Neural progenitor cell (in vitro differentiated cells): ENCODE data around the gene SLC35E2B.

Source experiments
- EZH2 ChIP-seq: fragments of 200-600 bp; sonication (generic); IDR thresholded peaks from 2 replicates; pipeline ENCODE4 v1.6.1; 2017; ENCODE audit warnings: antibody characterized with exemption, mild to moderate bottlenecking, moderate library complexity
- TF ChIP-seq, protein P1 (sequence below): fragments of 200-600 bp; sonication (generic); IDR thresholded peaks from 2 replicates; pipeline ENCODE4 v1.5.1; 2017; ENCODE audit warnings: antibody characterized with exemption, mild to moderate bottlenecking

DNA sequence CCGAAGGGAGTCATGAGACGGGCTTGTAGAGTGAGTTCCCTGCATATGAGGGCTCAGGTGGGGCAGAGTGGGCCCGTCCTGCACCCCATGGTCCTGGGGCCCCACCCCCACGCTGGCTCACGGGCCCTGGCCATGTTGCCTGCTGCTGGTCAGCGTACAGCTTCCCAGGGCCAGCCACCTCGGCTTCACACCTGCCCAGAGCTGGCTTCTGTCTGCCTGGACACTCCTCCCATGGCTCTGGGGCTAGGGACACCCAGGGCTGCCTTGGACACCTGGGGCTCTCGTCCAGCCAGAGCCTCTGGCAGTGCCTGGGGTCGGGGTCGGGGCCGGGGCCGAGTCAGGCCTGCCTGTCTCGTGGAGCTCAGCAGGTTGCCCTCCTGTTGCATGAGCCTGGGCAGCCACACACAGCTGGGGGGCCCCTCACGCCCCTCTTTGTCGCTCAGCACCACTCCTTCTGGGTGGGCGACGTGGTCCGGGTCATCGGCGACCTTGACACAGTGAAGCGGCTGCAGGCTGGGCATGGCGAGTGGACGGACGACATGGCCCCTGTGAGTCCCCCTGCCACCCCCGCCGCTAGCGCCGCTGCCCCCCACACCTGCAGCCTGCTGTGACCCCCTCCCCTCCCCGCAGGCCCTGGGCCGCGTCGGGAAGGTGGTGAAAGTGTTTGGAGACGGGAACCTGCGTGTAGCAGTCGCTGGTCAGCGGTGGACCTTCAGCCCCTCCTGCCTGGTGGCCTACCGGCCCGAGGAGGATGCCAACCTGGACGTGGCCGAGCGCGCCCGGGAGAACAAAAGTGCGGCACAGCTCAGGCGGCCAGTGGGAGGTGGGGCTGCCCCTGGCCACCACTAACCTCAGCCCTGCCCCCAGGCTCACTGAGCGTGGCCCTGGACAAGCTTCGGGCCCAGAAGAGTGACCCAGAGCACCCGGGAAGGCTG lies 66.1 kb downstream of the SLC35E2B start:
- TF ChIP-seq EZH2 = no peak
- TF ChIP-seq, protein P1, sequence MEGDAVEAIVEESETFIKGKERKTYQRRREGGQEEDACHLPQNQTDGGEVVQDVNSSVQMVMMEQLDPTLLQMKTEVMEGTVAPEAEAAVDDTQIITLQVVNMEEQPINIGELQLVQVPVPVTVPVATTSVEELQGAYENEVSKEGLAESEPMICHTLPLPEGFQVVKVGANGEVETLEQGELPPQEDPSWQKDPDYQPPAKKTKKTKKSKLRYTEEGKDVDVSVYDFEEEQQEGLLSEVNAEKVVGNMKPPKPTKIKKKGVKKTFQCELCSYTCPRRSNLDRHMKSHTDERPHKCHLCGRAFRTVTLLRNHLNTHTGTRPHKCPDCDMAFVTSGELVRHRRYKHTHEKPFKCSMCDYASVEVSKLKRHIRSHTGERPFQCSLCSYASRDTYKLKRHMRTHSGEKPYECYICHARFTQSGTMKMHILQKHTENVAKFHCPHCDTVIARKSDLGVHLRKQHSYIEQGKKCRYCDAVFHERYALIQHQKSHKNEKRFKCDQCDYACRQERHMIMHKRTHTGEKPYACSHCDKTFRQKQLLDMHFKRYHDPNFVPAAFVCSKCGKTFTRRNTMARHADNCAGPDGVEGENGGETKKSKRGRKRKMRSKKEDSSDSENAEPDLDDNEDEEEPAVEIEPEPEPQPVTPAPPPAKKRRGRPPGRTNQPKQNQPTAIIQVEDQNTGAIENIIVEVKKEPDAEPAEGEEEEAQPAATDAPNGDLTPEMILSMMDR = no peak
